ENCODE data around the gene SAFB2.
A peak's percentile ranks its signal among the peaks of the same experiment; 100 is the strongest.
"Not testable (repeated sequence)": the region's sequence is repeated elsewhere in the genome, so short reads cannot be mapped to it uniquely, and the experiment has no call there.

The SAFB2 gene

DNA sequence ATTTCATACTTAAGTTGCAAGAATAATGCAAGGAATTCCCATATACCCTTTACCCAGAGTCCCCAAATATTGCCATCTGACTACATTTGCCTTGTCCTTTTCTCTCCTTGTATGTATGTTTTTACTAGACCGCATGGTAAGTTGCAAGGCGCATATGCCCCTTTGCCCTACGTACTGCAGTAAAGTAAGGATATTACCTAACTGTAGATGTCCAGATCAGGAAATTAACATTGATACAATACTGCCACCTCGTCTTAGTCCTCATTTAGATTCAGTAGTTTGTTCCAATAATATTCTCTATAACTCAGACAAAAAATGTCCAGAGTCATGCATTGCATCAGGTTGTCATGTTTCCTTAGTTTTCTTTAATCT, 9.7 kb upstream of the SAFB2 start:
- no peak for DNase-seq

DNA sequence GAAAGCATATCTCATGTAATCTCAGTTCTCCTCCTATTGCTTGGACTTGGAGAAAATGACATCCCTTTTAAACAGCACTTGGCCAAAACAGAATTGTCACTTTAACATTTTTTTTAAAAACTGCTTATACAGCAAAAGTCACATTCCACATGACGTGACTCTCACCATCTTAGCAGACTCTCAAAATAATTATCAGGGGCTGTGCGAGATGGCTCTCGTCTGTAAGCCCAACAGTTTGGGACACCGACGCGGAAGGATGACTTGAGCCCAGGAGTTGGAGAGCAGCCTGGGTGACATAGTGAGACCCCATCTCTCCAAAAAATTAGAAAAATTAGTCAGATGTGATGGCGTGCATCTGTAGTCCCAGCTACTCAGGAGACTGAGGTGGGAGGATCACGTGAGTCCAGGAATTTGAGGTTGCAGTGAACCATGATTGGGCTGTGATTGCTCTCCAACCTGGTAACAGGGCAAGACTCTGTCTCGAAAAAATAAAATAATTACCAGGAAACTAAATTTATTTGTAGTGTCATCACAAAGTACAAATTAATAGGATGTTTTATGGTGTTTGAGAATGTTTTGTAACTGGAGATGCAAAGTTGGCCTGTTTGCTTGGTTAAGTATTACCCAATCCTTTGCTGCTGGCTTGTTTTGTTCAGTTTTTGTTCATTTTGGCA, 9.1 kb upstream of the SAFB2 start:
- no peak for DNase-seq

DNA sequence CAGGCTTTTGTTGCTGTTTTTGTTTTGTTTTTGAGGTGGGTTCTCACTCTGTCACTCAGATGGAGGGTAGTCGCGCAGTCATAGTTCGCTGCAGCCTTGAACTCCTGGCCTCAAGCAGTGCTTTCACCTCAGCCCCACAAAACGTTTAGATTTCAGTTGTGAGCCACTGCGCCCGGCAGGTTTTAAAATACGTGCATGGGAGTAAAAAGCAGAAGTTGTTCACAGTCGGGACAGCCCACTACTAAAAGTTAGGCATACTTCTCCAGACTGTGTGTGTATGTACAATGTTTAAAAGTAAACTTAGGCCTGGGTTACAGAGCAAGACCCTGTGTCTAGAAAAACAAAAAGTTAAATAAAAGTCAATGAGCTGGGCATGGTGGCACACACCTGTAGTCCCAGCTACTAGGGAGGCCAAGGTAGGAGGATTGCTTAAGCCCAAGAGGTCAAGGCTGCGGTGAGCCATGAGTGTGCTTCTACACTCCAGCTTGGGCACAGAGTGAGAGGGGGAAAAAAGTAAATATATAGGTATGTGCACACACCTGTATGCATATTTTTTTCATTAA, 6.4 kb upstream of the SAFB2 start:
- no peak for DNase-seq

DNA sequence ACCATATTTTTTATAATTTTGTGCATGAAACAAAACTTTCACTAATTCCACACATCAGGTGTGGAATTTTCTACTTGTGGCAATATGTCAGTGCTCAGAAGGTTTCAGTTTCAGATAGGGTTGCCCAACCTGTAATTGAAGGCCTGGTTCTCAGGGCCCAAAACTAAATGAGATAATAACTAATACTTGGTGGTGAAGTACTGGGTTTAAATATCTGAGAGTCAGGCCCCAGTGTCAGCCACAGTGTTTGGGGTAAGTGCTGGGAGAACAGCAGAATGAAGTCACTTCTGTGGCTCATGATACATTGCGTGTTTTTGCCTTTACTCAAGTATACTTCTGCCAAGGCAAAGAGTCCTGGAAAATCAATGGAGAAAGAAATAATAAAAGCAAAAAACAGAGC, 5.9 kb upstream of the SAFB2 start:
- no peak for DNase-seq

DNA sequence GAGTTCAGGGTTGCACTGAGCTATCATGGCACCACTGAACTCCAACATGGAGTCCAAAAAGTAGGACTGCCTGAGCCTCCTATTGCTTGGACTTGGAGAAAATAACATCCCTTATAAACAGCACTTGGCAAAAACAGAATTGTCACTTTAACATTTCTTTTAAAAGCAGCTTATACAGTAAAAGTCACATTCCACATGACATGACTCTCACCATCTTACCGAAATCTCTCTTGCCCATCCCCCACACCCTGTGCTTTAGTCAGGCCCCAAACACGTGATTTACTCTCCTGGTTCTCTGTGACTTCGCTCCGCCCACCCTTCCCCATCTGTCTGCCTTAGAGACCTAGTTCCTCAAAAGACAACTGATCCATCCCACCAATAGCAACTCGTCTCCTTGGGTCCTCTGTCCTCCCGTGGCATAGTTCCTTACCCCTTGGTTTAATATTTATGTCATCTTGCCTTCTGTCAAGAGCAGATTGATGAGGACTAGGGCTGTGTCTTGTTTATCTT, 4.9 kb upstream of the SAFB2 start:
- no peak for DNase-seq

DNA sequence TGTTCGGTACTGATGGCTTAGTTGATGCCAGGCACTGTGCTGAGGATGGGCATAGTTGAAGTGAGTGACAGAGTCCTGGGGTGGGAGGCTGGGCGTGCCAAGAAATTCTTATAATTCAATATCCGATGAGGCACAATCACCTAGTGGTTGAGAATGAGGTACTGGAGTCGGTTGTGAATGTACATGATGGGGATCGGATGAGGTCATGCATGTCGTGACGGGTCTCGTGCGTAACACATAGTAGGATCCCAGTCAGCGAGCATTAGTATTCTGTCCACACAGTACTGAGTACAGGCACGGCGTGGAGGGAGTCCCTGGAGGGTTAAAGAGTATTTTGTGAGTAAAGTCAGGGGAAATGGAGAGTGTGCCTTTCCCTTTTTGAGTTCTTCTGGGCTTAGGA, 3.1 kb upstream of the SAFB2 start:
- no peak for DNase-seq

DNA sequence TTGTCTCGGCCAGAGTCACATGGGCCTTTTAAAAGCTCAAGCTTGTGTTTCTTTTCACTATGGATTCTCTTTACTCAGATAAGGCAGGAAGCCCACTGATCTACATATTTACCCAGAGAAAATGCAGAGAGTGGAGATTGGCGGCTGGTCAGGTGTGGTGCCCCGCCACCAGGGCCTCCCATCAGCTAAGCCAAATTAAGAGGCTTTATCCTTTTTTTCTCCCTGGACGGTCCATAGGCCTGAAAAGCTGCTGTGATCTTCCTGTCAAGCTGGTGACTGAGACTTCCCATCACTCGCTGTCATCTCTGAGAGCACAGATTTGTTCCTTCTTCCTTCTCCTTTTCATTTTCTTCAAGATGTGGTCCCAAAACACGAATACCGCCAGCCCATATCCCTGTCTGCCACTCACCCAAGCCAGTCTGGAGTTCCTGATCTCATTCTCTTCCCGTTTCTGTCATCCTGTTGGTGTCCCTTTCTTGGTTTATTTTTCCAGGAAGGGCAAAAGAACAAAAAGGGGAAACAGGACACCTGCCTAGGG, 2.2 kb upstream of the SAFB2 start:
- DNase-seq = no peak

DNA sequence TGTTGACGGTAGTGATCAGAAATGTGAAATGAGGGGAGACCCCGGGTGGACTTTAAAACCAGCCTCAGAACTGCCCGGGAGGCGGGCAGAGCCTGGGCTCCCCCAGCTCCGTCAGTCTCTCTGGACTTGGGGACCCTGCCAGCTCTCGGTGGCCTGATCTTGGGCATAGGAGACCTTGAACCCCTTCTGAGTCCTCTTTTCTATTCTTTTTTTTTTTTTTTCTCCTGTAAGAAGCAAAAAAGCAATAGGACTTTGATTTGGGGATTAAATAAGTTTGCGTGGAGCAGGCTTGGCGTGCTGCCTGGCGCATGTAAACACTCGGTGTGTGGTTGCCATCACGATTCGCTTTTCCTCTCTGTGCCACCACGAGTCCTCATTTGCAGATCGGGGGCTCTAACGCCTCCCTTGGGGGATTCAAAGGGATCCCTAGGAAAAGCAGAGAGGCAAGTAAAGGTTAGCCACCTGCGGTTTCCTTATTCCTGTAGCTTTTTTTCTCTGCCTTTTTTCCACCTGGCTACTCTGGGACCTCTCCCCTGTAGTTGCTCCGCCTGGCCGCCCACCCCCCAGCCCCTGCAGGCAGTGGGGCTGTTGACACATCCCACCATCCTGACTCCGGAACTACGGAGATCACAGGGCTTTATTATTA, 1.6 kb upstream of the SAFB2 start:
- DNase-seq = peak; percentile 39

DNA sequence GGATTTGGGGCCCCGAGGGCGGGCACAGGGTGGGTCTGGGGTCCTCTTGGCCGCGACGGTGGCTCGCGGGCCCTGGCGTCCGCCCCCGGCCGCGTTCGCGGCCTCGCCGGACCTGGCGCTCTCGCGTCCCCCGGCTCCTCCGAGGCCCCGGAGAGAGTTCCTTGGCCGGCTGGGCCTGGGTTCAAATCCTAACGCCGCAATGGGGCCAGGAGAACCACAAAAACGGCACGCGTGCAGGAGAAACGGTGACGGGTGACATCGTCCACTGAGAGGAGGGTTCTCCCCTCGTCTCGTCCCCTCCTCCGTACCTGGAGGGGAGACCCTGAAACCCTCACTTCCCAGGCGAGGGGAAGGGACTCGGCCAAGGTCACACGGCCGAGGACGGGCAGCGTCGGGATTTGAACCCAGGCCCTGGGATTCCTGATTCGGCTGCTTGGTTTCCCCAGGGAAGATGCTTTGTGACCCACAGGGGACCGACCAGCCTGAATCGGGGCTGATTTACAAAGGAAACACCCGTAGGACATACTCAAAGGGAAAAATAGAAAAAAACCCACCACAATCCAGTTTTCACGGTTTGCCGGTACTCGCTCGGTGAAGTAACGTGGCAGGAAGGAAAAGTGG, 931 bp upstream of the SAFB2 start:
- peak; percentile 66 for DNase-seq

DNA sequence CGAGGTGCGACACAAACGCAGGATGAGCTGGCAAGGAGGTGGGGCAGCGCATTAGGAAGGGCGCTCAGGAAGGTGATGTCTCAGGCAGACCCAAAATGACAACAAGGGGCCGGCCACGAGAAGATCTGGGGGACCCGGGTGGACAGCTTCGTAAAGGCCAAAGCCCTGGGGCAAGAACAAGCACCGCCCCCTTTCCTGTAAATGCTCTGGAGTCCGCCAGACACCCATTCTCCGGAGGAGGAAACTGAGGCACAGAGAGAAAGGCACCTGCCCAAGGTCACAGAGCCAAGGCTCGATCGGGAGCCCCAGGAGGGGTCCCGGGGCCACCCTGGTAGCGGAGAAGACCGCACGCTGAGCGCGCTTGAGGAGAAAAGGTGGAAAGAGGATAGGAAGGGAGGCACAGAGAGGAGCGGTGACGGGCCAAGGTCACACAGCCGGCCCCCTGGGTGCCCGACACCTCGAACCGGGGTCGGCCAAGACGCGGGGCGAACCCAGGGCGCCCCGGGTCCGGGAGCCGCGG, 571 bp downstream of the SAFB2 start:
- DNase-seq = peak; percentile 49

DNA sequence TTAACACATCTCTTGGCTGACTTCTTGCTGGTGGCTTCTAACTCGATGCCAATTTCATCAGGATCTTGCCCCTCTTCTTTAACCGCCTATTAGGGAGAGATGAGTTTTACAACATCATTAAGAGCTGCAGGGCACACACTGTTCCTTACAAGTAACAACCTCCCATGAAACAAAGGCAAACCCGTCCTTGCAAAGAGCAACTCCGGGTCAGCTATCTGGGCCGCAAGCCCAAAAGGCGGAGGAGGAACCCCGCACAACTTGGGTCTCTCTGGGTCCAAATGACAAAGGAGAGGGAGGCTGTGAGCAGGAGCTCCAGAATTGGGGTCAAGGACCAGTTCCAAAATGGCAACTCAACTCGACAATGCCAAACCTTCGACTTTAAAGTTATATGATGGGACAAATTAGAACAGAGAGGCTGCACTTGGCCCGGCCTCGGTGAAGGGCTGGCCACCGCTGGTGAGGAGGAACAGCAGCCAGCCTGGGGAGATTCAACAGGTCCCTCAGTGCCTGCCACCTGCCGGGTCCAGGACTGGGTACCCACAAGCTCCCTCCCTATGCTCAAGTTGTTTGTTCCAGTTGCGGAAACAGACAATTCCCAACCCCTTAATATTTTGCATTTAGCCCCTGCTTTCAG, 1.1 kb downstream of the SAFB2 start:
- DNase-seq = no peak

DNA sequence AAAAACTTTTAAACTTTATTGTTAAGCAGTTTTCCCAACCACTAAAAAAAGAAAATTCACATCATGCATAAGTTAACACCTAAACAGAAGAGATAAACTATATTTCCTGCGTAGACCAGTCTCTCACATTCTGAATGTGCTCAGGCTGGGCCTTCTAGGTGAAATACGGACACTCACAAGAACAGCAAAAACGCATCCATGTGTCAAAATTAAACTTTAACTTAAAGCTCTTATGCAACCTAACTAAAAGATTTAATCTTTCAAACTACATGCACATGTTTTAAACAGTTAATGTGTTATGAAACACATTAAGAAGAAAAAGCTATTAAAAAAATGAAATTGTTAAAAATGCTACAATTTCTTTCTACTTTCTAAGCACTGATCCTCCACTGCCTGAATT, 2.6 kb downstream of the SAFB2 start:
- DNase-seq = no peak

DNA sequence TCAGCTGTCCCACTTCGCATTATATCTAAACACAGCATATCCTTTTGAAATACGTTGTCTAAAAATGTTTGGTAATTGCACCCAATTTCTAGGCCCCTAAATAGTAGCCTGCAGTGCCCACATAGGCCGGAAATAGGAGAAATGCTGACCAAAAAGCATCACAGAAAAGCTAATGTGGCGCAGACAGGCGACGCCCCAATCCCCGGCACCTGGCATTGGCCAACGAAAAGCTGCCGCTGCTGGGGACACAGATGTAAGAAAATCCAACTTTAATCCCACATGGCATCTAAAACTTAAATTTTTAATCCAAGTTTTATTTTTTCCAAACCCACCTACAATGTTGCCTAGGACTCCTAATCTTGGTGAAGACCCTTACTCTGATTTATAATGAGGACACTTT, 4.0 kb downstream of the SAFB2 start:
- DNase-seq = no peak

DNA sequence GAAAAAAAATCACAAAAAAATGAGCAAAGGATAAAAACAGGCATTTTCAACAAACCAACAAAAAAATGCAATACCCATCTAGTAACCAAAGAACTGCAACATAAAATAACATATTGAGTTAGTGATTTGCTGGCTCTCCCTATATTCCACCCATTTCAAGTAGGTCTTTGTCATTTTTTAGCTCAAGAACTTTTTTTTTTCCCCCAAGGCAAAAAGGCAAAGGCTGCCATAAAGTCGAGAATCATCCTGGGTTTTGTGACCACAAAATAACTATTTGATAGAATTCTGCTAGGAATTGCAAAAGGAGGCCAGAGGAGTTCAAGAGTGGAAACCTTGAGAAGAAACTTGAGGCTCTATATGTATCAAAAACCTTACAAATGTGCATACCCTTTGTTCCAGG, 5.5 kb downstream of the SAFB2 start:
- no peak for DNase-seq

DNA sequence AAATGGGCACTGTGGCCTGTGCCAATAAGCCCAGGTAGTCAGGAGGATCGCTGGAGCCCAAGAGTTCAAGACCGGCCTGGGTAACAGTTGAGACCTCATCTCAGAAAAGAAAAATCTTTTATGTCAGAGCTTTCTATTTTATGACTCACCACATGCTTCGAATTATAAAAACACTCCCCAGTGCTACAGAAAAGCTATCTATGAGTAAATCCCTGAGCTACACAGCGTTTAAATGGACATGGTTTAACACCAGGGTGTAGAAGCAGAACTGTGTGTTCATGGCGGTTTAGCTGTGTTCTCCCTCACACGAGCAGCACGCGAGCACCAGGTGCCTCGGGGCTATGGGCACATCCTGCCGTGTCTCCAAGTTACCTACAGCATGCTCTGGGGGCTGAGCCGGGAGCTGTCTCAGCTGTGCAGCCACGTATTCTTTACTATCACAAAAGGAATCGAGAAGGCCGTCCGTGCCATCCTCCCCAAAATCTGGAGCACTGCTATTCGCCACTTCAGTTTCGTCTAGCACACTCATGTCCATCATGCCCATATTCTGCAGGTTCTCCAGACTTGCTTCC, 6.7 kb downstream of the SAFB2 start:
- DNase-seq = no peak

DNA sequence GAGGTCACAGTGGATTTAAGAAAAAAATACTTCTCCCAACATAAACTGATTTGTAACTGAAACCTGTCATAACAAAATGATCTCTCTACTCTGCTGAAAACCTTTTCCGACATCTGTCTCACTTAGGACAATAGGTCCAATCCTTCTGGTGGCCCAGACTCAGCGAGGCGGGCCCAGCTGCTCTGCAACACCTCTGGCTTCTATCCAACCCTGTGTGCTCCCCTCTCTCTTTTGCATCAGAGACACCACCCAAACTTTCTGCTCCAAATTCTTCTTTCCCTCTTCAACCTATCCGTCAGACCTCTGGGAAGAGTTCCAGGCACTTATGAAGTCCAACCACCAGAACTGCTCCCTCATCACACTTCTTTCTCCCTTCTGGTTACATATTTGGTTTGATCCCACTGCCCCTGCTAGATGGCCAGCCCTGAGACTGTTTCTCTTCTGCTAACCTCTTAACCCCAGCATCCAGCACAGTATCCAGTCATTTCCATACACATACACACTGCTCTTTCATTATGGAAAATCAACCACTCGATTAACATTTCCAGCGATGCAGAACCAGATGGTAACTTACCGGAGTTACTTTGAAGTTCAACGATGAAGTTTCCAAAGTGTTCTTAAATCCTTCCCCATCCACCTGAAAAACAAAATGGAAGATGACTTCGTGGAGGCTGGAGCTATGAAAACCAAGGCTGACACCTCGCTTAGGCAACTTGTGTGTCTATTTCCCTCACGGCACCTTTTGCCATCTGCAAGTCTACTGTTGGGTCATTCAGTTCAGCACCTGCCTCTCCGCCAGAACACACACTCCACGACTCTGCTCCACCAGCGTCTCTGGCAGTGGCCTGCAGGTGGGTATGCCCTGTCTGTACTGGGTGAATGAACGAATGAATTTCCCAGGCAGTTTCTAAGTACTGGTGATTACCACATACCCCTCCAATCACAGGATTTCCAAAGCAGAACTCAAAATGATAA, 9.4 kb downstream of the SAFB2 start:
- DNase-seq = no peak

DNA sequence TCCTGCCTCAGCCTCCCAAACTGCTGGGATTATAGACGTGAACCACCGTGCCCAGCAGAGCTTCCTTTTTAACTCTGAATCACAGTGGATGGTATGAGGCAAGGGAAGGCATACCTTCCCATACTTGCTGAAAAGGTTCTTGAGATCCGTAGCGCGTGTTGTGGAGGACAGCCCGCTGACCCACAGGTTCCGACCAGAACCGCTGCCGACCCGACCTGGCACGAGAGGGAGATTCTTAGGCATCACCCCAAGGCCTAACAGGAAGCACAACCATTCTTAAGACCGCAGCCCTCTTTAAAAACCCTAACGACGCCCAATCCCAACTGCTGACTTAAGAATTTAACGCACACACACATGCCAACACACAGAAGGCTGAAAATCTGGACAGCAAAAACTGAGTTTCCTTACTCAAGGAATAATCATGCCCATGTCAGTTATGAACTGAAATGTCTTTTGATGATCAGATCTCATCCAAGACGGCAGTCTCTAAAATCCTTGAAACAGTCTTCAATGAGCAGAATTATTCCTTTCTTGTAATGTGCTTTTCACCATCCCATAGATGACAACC, 12.6 kb downstream of the SAFB2 start:
- DNase-seq = no peak

DNA sequence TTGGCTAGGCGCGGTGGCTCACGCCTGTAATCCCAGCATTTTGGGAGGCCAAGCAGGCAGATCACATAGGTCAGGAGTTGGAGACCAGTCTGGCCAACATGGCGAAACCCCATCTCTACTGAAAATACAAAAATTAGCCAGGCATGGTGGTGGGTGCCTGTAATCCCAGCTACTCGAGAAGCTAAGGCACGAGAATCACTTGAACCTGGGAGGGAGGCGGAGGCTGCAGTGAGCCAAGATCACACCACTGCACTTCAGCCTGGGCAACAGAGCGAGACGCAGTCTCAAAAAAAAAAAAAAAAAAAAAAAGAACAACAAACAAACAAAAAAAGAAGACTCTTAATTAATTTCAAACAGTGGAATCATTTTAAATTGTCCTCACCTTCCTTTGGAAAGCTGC, 13.8 kb downstream of the SAFB2 start:
- DNase-seq = not testable (repeated sequence)

DNA sequence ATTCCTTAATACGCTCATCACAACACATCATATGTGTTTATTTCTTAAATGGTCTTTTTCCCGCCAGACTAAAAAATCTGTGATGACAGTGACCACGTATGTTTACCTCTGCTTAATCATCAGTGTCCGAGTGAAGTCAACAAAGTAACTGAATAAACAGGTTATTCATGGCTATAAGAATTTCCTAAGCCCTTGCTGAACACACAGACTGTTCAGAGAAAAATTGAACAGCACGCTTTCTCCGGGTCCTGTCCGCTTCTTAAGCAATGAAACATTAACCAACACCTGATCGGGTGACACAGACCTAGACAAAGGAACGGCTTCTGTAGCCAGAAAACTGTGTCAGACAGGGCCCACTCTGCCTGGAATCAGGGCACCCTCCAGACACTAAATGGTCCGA, 14.3 kb downstream of the SAFB2 start:
- no peak for DNase-seq

DNA sequence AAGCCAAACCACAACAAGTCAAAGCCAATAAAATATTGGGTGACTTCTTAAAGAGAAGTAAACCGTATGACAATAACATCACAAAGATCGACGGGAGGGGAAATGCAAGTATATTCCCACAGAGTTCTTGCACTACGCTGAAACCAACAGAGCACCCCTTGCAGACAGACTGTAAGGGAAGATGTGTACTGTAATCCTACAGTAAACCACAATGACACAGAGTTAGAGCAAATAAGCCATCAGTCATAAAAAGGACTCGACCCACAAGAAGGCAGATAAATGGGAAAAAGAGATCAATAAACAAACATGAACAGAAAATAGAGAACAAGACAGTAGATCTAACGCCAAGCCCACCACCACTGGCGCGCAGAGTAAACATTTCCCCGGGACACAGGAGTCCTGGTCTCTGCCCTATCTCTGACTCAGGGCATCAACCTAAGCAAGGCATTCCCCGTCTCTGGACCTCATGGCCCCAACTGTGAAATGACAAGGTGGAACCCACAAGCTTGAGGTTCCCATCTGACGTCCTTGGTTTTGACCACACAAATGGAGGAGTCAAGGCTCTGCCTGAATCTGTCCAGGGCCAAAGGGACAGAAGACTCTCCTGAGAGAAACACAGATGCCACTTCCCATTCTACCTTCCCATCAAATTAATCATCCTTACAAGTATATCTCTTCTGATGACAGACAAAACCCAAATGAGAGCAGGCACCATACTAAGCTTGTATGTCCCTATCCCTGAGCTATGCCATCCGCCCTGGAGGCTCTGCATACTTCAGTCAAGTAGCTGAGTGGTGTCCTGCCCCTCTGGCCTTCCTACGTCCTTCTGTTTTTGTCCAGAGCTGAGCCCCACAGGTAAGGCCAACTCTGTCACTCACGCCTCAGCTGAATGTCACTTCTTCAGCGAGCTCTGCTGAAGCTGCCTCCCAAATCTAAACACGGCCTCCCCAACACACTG, 15.0 kb downstream of the SAFB2 start:
- no peak for DNase-seq
